ENCODE data around the gene HYAL3.

Gene HYAL3

GRCh38 chr3:50298836-50299637, at the start of gene HYAL3, which contains the start of gene NAA80:
Gene HYAL3, minus strand, starts transcription at chr3:50299405. Its CDS starts 3,803 bp downstream, at chr3:50295602.
Gene NAA80, minus strand, starts transcription at chr3:50299405. Its CDS starts 1,942 bp downstream, at chr3:50297463.
- Histone ChIP-seq H3K27me3 (ENCODE audit: insufficient read depth, low read length) (peaks cover 4% of the 10 kb centered on the region; the same call in 1 of the 2 replicates), H3K4me1 (ENCODE audit: insufficient read depth, low read length) (peaks cover 9% of the 10 kb centered on the region), H3K36me3 (ENCODE audit: insufficient read depth, low read depth, low read length) (no peaks in the 10 kb centered on the region), H3K9me3 (ENCODE audit: insufficient read depth, low read depth, low read length) (no peaks in the 10 kb centered on the region), H3K27ac (ENCODE audit: low read length) (no peak within 1 kb of the TSS), H3K4me3 (ENCODE audit: low read length) (peak within 1 kb of the TSS; percentile 96), H3K9ac (ENCODE audit: low read depth, low read length) (peak within 1 kb of the TSS; percentile 85)

- peaks cover 7% of the 10 kb centered on the region for H3K36me3 ChIP-seq (ENCODE audit: insufficient read depth, low read depth, low read length)
- no peaks in the 10 kb centered on the region for H3K4me1 ChIP-seq (ENCODE audit: insufficient read depth, low read length)
- no peak overlapping the region for H3K9ac ChIP-seq (ENCODE audit: low read depth, low read length)
- peaks cover 43% of the 10 kb centered on the region for H3K27me3 ChIP-seq (ENCODE audit: insufficient read depth, low read length)
- no peaks in the 10 kb centered on the region for H3K9me3 ChIP-seq (ENCODE audit: insufficient read depth, low read depth, low read length)
- H3K4me3 ChIP-seq (ENCODE audit: low read length): no peak overlapping the region
- no peak overlapping the region for H3K27ac ChIP-seq (ENCODE audit: low read length)
These were observed 48.1 kb upstream of the HYAL3 start for GRCh38 chr3:50347187-50347813.

GRCh38 chr3:50345586-50346234, 46.5 kb upstream of the HYAL3 start, which contains the start of gene ZMYND10:
Gene ZMYND10, minus strand, starts transcription at chr3:50345732. Its CDS starts 153 bp downstream, at chr3:50345579.
- Histone ChIP-seq H3K27ac (ENCODE audit: low read length) (no peak within 1 kb of the TSS), H3K36me3 (ENCODE audit: insufficient read depth, low read depth, low read length) (peaks cover 7% of the 10 kb centered on the region), H3K27me3 (ENCODE audit: insufficient read depth, low read length) (peaks cover 59% of the 10 kb centered on the region), H3K4me1 (ENCODE audit: insufficient read depth, low read length) (no peaks in the 10 kb centered on the region), H3K4me3 (ENCODE audit: low read length) (peak within 1 kb of the TSS; percentile 63), H3K9ac (ENCODE audit: low read depth, low read length) (peak within 1 kb of the TSS; percentile 33; the same call in 1 of the 2 replicates), H3K9me3 (ENCODE audit: insufficient read depth, low read depth, low read length) (no peaks in the 10 kb centered on the region)

GRCh38 chr3:50345008-50345407, 45.8 kb upstream of the HYAL3 start:
- Histone ChIP-seq H3K36me3 (ENCODE audit: insufficient read depth, low read depth, low read length) (peaks cover 7% of the 10 kb centered on the region), H3K4me3 (ENCODE audit: low read length) (peak overlapping the region; percentile 63), H3K4me1 (ENCODE audit: insufficient read depth, low read length) (no peaks in the 10 kb centered on the region), H3K27me3 (ENCODE audit: insufficient read depth, low read length) (peaks cover 66% of the 10 kb centered on the region), H3K27ac (ENCODE audit: low read length) (no peak overlapping the region), H3K9ac (ENCODE audit: low read depth, low read length) (no peak overlapping the region), H3K9me3 (ENCODE audit: insufficient read depth, low read depth, low read length) (no peaks in the 10 kb centered on the region)

GRCh38 chr3:50342813-50343633, 43.8 kb upstream of the HYAL3 start:
- H3K9me3 ChIP-seq (ENCODE audit: insufficient read depth, low read depth, low read length): no peaks in the 10 kb centered on the region
- no peaks in the 10 kb centered on the region for H3K36me3 ChIP-seq (ENCODE audit: insufficient read depth, low read depth, low read length)
- H3K27me3 ChIP-seq (ENCODE audit: insufficient read depth, low read length): peaks cover 86% of the 10 kb centered on the region
- no peak overlapping the region for H3K27ac ChIP-seq (ENCODE audit: low read length)
- H3K4me1 ChIP-seq (ENCODE audit: insufficient read depth, low read length): no peaks in the 10 kb centered on the region
- no peak overlapping the region for H3K9ac ChIP-seq (ENCODE audit: low read depth, low read length)
- H3K4me3 ChIP-seq (ENCODE audit: low read length): no peak overlapping the region

- no peak overlapping the region for H3K4me3 ChIP-seq (ENCODE audit: low read length)
- peaks cover 89% of the 10 kb centered on the region for H3K27me3 ChIP-seq (ENCODE audit: insufficient read depth, low read length)
These were observed 42.9 kb upstream of the HYAL3 start for GRCh38 chr3:50341996-50342650.

GRCh38 chr3:50341537-50341936, 42.3 kb upstream of the HYAL3 start:
- Histone ChIP-seq H3K4me1 (ENCODE audit: insufficient read depth, low read length) (no peaks in the 10 kb centered on the region), H3K9ac (ENCODE audit: low read depth, low read length) (no peak overlapping the region), H3K4me3 (ENCODE audit: low read length) (peak overlapping the region; percentile 61; the same call in 1 of the 2 replicates), H3K36me3 (ENCODE audit: insufficient read depth, low read depth, low read length) (no peaks in the 10 kb centered on the region), H3K27ac (ENCODE audit: low read length) (no peak overlapping the region), H3K27me3 (ENCODE audit: insufficient read depth, low read length) (peaks cover 87% of the 10 kb centered on the region), H3K9me3 (ENCODE audit: insufficient read depth, low read depth, low read length) (no peaks in the 10 kb centered on the region)

More at GRCh38 chr3:50341996-50342650, 42.9 kb upstream of the HYAL3 start:
- no peak overlapping the region for H3K9ac ChIP-seq (ENCODE audit: low read depth, low read length)
- no peaks in the 10 kb centered on the region for H3K9me3 ChIP-seq (ENCODE audit: insufficient read depth, low read depth, low read length)
- no peak overlapping the region for H3K27ac ChIP-seq (ENCODE audit: low read length)
- no peaks in the 10 kb centered on the region for H3K4me1 ChIP-seq (ENCODE audit: insufficient read depth, low read length)
- H3K36me3 ChIP-seq (ENCODE audit: insufficient read depth, low read depth, low read length): no peaks in the 10 kb centered on the region

- Histone ChIP-seq H3K36me3 (ENCODE audit: insufficient read depth, low read depth, low read length) (no peaks in the 10 kb centered on the region), H3K4me3 (ENCODE audit: low read length) (peak within 1 kb of the TSS; percentile 61), H3K4me1 (ENCODE audit: insufficient read depth, low read length) (no peaks in the 10 kb centered on the region), H3K27me3 (ENCODE audit: insufficient read depth, low read length) (peaks cover 80% of the 10 kb centered on the region), H3K9ac (ENCODE audit: low read depth, low read length) (peak within 1 kb of the TSS; percentile 45; the same call in 1 of the 2 replicates), H3K27ac (ENCODE audit: low read length) (no peak within 1 kb of the TSS), H3K9me3 (ENCODE audit: insufficient read depth, low read depth, low read length) (no peaks in the 10 kb centered on the region)
These were observed 41.5 kb upstream of the HYAL3 start, which contains the start of gene RASSF1 for GRCh38 chr3:50340448-50341329. Gene RASSF1, minus strand, starts transcription at chr3:50340836. Its CDS starts 31 bp downstream, at chr3:50340805.

GRCh38 chr3:50340147-50340447, 40.9 kb upstream of the HYAL3 start:
- H3K4me3 ChIP-seq (ENCODE audit: low read length): peak overlapping the region; percentile 61
- no peak overlapping the region for H3K9ac ChIP-seq (ENCODE audit: low read depth, low read length)
- H3K36me3 ChIP-seq (ENCODE audit: insufficient read depth, low read depth, low read length): no peaks in the 10 kb centered on the region
- peaks cover 74% of the 10 kb centered on the region for H3K27me3 ChIP-seq (ENCODE audit: insufficient read depth, low read length)
- H3K9me3 ChIP-seq (ENCODE audit: insufficient read depth, low read depth, low read length): no peaks in the 10 kb centered on the region
- H3K4me1 ChIP-seq (ENCODE audit: insufficient read depth, low read length): no peaks in the 10 kb centered on the region; the same call in 1 of the 2 replicates
- H3K27ac ChIP-seq (ENCODE audit: low read length): no peak overlapping the region
